GM12801 (cell line): ENCODE results near the gene EWSR1.

Source experiments
- TF ChIP-seq, protein P1 (sequence below): IDR thresholded peaks from one replicate; pipeline ENCODE4 v1.5.1; 2011; ENCODE audit warnings: control low read depth; ENCODE audit not compliant: insufficient read length; ENCODE audit errors: extremely low read depth

EWSR1 gene

DNA sequence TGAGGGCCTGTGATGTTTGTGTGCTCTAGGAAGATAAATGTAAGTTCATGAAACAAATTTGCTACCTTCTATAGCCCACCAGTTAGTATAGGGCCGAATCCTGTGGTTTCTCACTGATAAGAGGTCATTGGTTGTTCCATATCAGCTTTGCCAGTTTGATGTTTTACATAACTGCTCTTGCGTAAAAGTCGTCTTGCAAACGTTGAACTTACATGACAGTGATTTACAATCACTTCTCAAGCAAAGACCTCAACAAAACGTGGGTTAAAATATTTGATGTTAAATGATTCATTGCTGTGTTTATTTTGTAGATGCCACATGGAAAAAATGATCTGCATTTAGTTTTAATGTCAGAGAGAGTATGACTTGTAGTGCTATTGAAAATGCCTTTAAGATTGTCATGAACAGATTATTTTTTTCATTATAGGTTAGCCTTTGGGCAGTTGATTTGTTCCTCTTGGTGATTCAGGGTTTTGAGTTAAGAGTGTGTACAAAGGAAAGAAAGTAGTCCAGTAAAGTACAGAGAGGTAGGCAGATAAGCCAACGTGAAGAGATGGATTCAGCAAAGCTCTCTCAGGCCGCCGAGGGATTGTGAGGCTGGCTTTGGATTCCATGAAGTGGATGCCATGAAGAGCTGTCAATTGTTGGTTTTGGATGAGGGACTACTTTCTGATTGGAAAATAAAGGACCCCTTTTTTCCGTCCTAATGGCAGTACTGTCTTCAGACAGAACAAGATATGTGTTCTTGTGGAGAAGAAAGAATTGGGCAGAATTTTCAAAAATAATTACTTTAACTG, 2.6 kb downstream of the EWSR1 start:
- TF ChIP-seq, protein P1, sequence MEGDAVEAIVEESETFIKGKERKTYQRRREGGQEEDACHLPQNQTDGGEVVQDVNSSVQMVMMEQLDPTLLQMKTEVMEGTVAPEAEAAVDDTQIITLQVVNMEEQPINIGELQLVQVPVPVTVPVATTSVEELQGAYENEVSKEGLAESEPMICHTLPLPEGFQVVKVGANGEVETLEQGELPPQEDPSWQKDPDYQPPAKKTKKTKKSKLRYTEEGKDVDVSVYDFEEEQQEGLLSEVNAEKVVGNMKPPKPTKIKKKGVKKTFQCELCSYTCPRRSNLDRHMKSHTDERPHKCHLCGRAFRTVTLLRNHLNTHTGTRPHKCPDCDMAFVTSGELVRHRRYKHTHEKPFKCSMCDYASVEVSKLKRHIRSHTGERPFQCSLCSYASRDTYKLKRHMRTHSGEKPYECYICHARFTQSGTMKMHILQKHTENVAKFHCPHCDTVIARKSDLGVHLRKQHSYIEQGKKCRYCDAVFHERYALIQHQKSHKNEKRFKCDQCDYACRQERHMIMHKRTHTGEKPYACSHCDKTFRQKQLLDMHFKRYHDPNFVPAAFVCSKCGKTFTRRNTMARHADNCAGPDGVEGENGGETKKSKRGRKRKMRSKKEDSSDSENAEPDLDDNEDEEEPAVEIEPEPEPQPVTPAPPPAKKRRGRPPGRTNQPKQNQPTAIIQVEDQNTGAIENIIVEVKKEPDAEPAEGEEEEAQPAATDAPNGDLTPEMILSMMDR: no peak

DNA sequence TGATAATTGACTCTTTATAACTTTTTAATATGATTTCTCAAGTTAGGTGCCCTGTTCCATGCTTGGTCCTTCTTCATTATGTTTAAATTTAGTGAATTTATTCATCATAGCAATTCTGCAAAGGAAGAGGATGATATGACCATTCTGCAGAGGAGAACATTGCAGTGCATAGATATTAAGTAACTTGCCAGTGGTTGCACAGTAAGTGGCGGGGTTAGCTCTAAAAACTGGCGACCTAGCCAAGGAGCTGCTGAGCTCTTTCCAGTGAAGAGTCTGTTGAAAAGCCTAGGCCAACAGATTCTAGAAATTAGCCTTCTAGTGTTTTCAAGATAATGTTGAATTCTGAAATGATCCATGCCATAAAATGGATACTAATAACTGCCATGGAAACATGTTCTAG, 4.6 kb downstream of the EWSR1 start:
- TF ChIP-seq, protein P1: no peak

DNA sequence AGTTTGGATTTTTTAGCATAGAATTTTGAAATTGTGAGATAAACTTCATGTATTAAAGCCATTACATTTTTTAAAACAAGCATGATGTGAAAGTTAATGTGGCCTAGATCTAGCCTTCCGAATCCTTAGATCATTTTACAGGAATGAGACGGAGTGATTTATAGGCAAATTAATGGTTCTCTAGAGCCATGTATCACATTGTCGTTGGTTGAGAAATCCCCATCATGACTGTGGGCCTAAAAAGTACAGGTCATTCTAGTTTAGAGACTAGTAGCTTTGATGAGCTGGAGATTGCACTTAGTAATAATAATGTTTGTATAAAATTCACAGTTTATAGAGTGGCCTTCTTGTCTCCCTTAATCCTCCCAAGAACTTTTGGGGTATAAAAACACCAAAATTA, 7.1 kb downstream of the EWSR1 start:
- TF ChIP-seq, protein P1: no peak

DNA sequence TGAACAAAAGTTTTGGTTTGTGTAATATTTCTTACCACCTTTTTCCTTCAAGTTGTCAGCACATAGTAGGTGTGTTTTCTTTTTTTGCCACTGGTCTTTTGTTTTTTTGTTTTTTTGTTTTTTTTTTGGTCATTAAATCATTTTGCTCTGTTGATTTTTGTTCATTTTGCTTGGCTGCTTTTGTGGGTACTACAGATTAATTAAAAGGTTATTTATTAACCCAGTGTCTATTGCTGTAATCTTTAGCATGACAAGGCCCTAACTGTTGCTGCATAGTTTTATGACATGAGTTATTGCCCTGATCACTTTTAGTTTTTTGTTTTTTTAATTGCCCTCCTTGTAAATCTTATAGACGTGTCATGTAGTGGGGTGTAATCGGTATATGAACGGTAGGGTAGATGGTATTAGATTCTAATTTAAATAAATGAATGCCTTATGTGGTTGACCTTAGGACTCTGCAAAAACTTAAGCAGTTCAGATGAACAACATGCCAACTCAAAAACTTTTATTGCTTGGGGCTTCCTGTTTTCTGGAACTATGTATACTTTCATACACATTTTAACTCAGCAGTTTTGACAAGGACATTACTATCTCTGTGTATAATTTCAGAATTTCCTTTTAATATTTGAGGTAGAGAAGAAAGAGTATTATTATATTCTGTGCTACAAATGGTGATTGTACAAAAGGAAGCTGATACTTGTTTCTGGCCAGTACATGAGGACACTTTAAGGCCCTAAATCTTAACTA, 7.9 kb downstream of the EWSR1 start:
- TF ChIP-seq, protein P1: no peak

DNA sequence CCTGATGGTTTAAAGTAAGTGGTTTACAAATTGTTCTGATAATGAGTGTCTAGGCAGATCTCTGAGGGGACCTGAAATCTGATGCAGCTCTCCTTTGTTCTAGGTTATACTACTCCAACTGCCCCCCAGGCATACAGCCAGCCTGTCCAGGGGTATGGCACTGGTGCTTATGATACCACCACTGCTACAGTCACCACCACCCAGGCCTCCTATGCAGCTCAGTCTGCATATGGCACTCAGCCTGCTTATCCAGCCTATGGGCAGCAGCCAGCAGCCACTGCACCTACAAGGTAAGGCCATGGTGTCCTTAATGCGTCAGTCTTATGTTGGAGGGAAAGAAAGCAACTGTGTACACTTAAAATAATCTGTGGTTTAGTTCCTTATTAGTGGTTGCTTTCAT, 9.9 kb downstream of the EWSR1 start:
- TF ChIP-seq, protein P1: no peak

DNA sequence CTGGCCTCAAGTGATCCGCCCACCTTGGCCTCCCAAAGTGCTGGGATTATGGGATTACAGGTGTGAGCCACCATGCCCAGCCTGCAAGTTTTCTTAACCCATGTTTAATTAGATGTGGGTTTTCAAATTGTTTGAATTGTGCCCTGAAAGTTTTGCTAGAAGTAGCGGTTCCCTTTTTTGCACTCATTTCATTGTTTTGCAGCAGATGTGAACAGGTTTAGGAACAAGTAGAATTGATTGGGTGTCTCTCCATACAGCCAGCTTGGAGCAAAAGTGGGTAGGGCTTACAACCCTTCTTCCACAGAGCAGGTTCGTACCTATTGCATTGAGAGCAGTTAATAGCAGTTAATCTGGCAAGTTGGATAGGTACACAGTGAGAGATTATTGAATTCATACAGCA, 16.1 kb downstream of the EWSR1 start:
- TF ChIP-seq, protein P1: no peak

DNA sequence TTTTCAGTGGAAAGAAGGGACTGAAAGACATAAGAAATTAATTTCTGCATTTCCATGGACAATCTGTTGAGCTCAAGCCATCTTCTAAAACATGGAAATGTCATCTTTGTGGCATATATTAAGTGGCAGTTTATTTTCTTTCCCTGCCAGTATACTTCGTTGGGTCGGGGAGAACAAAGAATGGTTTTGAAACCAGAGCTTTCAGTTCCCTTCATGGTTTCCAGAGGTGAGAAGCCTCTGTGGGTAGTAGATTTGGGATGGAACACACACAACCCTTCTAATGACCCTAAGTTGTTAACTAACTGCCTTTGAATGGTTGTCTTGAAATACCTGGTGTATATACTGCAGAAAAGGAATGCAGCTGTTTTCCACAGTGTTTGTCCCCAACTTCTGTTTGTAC, 20.8 kb downstream of the EWSR1 start:
- TF ChIP-seq, protein P1: no peak
